ENCODE data around the gene LRP1B. TPM values are rescaled to one million over a fixed set of nuclear protein-coding genes. Genes with fewer than 3 reads are reported as not detected.

The LRP1B gene
- total and polyA plus RNA-seq, 2 of the 8 experiments (the other 6 are each of a cell fraction or from before 2014, with no cell fraction given): 0.03 TPM; not detected in 1

- Histone ChIP-seq H3K4me1 (replicated peaks in 1 of 4; ENCODE audit: control insufficient read depth in 3 of 4, insufficient read depth in 4 of 4, low read length in 3 of 4) (no peaks in the 10 kb centered on the region), H3K4me3 (ENCODE audit: extremely low read depth in 1 of 4, insufficient read depth in 2 of 4, low read depth in 3 of 4, low read length in 4 of 4) (no peak overlapping the region), H2BK120ac (replicated peaks; ENCODE audit: low read depth, low read length) (no peak overlapping the region), H4K8ac (ENCODE audit: extremely low read depth, insufficient read depth, low read length) (no peak overlapping the region), H3K4me2 (ENCODE audit: insufficient read depth in 1 of 2, low read depth in 2 of 2, low read length in 2 of 2) (no peak overlapping the region), H2BK20ac (ENCODE audit: low read length) (no peak overlapping the region), H2AFZ (ENCODE audit: low read length) (peak overlapping the region; percentile 69), H3K79me1 (ENCODE audit: low read depth, low read length) (no peaks in the 10 kb centered on the region), H3K9me3 (ENCODE audit: insufficient read depth in 2 of 2, low read depth in 1 of 2, low read length in 1 of 2) (no peaks in the 10 kb centered on the region), H2BK5ac (ENCODE audit: low read depth, low read length) (no peak overlapping the region), H2AK5ac (ENCODE audit: low read depth, low read length) (no peak overlapping the region), H3K56ac (replicated peaks; ENCODE audit: insufficient read length, low read depth, low read length) (no peak overlapping the region), H3K36me3 (ENCODE audit: control insufficient read depth in 2 of 4, insufficient read depth in 4 of 4, low read length in 3 of 4) (no peaks in the 10 kb centered on the region), H4K20me1 (replicated peaks in 1 of 2; ENCODE audit: control insufficient read depth in 1 of 2, insufficient read depth in 2 of 2, low read length in 2 of 2) (no peaks in the 10 kb centered on the region), H3K18ac (ENCODE audit: extremely low read depth, low read length) (no peak overlapping the region), H3K27me3 (replicated peaks in 1 of 4; ENCODE audit: control insufficient read depth in 3 of 4, extremely low read depth in 1 of 4, insufficient read depth in 3 of 4, low read length in 3 of 4) (no peaks in the 10 kb centered on the region), H2BK15ac (ENCODE audit: low read length) (no peak overlapping the region), H3K14ac (ENCODE audit: insufficient read length) (no peak overlapping the region), H3K23me2 (ENCODE audit: low read depth, low read length) (no peaks in the 10 kb centered on the region), H4K91ac (replicated peaks; ENCODE audit: insufficient read length, low read length) (no peak overlapping the region), H2BK12ac (ENCODE audit: low read depth, low read length) (no peak overlapping the region), H3K79me2 (ENCODE audit: control insufficient read depth in 1 of 2, insufficient read depth in 2 of 2, low read length in 2 of 2) (no peaks in the 10 kb centered on the region), H3K27ac (ENCODE audit: low read depth, low read length) (no peak overlapping the region), H3K23ac (ENCODE audit: insufficient read length) (no peak overlapping the region), H3K4ac (replicated peaks; ENCODE audit: insufficient read length, low read depth, low read length) (no peak overlapping the region), H4K5ac (ENCODE audit: insufficient read length, low read depth, low read length) (no peak overlapping the region), H3K9ac (replicated peaks in 1 of 4; ENCODE audit: extremely low read depth in 1 of 4, low read depth in 3 of 4, low read length in 3 of 4) (no peak overlapping the region)
- ChIA-PET CTCF (ENCODE audit: partially characterized antibody) (no interaction called here), POLR2A (ENCODE audit: partially characterized antibody) (no interaction called here)
- 89% methylated on average over 3 of the region's 3 CpGs; no CpG with 5 or more reads in 1 of the 2 experiments for WGBS, 2 experiments (ENCODE audit: extremely low coverage in 1 of 2, insufficient coverage in 1 of 2, insufficient read length in 1 of 2, insufficient replicate concordance in 2 of 2, low coverage in 1 of 2, low lambda C conversion rate in 2 of 2, missing lambda C conversion rate in 1 of 2)
- FAIRE-seq (no peak), DNase-seq (ENCODE audit: low read depth in 1 of 2, low spot score in 2 of 2) (no peak)
- TF ChIP-seq MAFK (IDR thresholded peaks at IDR 0.05; ENCODE audit: low read depth, low read length) (no peak), GABPA (IDR thresholded peaks at IDR 0.05; ENCODE audit: borderline replicate concordance, insufficient read depth, low read length) (no peak), CBX8 (IDR thresholded peaks at IDR 0.05; ENCODE audit: borderline replicate concordance, low read depth, low read length) (no peak), JUND (IDR thresholded peaks at IDR 0.05; ENCODE audit: low read length) (no peak), SIRT6 (IDR thresholded peaks at IDR 0.05; ENCODE audit: low read length) (no peak), TCF12 (IDR thresholded peaks at IDR 0.05; ENCODE audit: low read depth, low read length) (no peak), NANOG (IDR thresholded peaks at IDR 0.05; ENCODE audit: insufficient read depth, low read depth, low read length, poor library complexity, severe bottlenecking) (no peak), CEBPB (IDR thresholded peaks at IDR 0.05; ENCODE audit: low read depth, low read length) (no peak), TBP (IDR thresholded peaks at IDR 0.05; ENCODE audit: low read depth, low read length) (no peak), CREB1 (IDR thresholded peaks at IDR 0.05) (no peak), GTF2F1 (IDR thresholded peaks at IDR 0.05; ENCODE audit: borderline replicate concordance, low read depth, low read length) (no peak), HDAC6 (IDR thresholded peaks at IDR 0.05; ENCODE audit: low read depth, low read length) (no peak), SIN3A (conservative IDR thresholded peaks at IDR 0.05 in 1 of 2, IDR thresholded peaks at IDR 0.05 in 1 of 2; ENCODE audit: low read depth in 1 of 2, low read length in 2 of 2) (no peak), RAD21 (IDR thresholded peaks at IDR 0.05 in 1 of 2, conservative IDR thresholded peaks at IDR 0.05 in 1 of 2; ENCODE audit: low read depth in 2 of 2, low read length in 2 of 2) (no peak), KDM4A (IDR thresholded peaks at IDR 0.05; ENCODE audit: low read depth, low read length, severe bottlenecking) (no peak)
These were observed 1329.5 kb downstream of the LRP1B start for GRCh38 chr2:140801311-140801710.

Data from H1 (cell line).